Stimulated activated naive CD4-positive, alpha-beta T cell treated with Interleukin-2 at 50 U/mL for 16 hours (primary cell): ENCODE data around the gene SEC24C.
A peak's percentile ranks its signal among the peaks of the same experiment; 100 is the strongest.
"Not testable (repeated sequence)": the region's sequence is repeated elsewhere in the genome, so short reads cannot be mapped to it uniquely, and the experiment has no call there.

Experiments used
- DNase-seq: peaks from one replicate; lab custom pipeline; 2025; lab: John Stamatoyannopoulos, UW

SEC24C gene

DNA sequence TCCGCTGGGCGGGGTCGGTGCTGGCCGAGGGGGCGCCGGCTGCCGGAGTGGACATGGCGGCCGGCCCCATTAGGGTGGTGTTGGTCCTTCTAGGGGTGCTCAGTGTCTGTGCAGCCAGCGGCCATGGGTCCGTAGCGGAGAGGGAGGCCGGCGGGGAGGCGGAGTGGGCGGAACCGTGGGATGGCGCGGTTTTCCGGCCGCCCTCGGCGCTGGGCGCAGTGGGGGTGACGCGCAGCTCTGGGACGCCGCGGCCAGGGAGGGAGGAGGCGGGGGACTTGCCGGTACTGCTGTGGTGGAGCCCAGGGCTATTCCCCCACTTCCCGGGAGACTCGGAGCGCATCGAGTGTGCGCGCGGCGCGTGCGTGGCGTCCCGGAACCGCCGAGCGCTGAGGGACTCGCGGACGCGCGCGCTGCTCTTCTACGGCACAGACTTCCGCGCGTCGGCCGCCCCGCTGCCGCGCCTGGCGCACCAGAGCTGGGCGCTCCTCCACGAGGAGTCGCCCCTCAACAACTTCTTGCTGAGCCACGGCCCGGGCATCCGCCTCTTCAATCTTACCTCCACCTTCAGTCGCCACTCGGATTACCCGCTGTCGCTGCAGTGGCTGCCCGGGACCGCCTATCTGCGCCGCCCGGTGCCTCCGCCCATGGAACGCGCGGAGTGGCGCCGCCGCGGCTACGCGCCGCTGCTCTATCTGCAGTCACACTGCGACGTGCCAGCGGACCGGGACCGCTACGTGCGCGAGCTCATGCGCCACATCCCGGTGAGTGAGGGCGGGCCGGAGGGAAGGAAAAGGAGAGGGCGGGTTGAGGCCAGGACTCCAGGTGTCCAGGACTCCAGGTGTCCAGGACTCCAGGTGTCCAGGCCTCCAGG is 28.3 kb downstream of the SEC24C start:
- peak; percentile 80 for DNase-seq

DNA sequence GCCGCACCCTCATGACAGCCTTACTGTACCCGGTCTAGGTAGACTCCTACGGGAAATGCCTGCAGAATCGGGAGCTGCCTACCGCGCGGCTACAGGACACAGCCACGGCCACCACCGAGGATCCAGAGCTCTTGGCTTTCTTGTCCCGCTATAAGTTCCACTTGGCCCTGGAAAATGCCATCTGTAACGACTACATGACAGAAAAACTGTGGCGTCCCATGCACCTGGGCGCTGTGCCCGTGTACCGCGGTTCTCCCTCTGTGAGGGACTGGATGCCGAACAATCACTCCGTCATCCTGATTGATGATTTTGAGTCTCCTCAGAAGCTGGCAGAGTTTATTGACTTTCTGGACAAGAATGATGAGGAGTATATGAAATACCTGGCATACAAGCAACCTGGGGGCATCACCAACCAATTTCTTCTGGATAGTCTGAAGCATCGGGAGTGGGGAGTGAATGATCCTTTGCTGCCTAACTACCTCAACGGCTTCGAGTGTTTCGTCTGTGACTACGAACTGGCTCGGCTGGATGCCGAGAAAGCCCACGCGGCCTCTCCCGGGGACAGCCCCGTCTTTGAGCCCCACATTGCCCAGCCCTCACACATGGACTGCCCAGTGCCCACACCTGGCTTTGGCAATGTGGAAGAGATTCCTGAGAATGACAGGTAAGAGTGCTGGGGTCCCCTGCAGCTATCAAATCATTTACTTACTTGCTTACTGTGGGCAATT is 29.1 kb downstream of the SEC24C start:
- no peak for DNase-seq

DNA sequence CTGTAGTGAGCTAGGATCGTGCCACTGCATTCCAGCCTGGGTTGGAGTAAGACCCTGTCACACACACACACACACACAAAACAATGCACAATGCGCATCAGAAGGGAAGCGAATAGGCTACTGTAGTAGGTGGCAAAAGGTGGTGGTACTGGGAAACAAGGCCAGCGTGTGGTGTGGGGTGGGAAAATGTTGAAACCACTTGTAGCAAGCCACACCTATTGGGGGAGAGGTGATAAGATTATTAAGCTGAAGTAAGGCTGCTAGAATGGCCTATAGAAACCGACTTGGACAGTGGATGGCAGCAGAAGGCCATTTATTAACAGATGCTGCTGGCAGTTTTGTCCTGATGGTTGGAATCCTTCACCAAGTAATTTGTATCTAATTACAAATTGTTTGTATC is 30.5 kb downstream of the SEC24C start:
- no peak for DNase-seq

DNA sequence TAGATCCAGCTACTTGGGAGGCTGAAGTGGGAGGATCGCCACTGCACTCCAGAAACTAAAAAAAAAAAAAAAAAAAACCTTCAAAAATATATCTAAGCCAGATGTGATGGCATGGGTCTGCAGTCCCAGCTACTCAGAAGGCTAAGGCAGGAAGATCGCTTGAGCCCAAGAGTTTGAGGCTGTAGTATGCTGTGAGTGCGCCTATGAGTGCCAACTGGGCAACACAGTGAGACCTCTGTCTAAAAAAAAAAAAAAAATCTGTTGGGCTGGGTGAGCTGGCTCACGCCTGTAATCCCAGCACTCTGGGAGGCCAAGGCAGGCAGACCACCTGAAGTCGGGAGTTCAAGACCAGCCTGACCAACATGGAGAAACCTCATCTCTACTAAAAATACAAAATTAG is 34.8 kb downstream of the SEC24C start:
- DNase-seq: no peak

DNA sequence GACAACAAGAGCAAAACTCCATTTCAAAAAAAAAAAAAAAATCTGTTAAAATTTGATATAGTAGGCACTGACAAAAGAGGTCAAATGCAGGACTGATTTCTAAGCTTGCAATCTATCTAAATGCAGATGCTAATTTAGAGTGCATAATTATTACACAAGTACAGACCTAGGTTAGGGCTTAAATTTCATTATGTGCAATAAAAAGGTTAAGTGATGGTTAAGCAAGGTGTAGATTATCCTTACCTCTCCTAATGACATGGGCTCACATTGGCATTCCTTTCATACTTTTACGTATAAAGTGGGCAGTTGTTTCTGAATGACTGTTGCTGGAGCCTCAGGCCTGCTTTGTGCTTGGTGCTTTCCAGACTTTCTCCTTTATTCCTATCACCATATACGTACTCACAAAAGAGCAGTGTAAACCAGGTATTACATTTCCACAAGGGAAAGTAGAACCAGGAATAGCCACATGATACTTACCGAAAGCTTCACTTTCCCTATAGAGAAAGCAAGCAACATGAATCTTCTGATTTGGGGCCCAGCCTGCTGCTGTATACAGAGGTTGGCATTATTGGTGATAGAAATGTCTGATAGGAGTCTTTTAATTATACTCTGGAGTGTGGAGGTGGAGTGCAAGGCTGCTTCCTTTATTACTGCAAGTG is 35.5 kb downstream of the SEC24C start:
- no peak for DNase-seq

GRCh38 chr10:73780301-73780700 is 36.1 kb downstream of the SEC24C start:
- DNase-seq: no peak

- no peak for DNase-seq
These were observed 36.8 kb downstream of the SEC24C start for GRCh38 chr10:73780966-73781365.

- DNase-seq: no peak
These were observed 37.3 kb downstream of the SEC24C start for GRCh38 chr10:73781548-73781878.

- DNase-seq: peak; percentile 92
These were observed 37.9 kb downstream of the SEC24C start, which contains the start of gene CHCHD1 for GRCh38 chr10:73781879-73782748. Gene CHCHD1 (plus strand): TSS chr10:73782048. CDS start chr10:73782076, 28 bp downstream.

DNA sequence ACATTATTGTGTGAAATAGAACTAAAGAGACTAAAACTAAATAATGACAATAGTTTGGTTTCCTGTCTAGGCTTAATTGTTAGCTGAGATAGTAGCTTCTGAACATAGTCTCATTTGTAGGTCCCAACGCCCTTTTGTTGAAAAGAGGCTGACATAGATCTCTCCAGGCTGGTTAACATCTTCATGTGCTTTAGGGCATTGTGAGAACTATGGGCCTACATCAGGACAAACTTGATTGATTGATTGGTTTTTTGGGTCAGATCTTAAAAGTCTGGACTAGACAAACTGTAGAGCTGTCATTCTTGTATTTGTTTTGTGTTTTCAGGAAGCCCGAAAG is 38.5 kb downstream of the SEC24C start:
- DNase-seq: no peak

- peak; percentile 86 for DNase-seq
These were observed 41.1 kb downstream of the SEC24C start, which contains the start of gene ZSWIM8 for GRCh38 chr10:73785211-73785720. Gene ZSWIM8 (plus strand): TSS chr10:73785606. CDS start chr10:73785879, 273 bp downstream.

GRCh38 chr10:73785721-73786511 is 41.7 kb downstream of the SEC24C start:
- DNase-seq: peak; percentile 46

- DNase-seq: no peak
These were observed 42.3 kb downstream of the SEC24C start for GRCh38 chr10:73786512-73786885.

GRCh38 chr10:73787031-73787800 is 43.0 kb downstream of the SEC24C start:
- not testable (repeated sequence) for DNase-seq

DNA sequence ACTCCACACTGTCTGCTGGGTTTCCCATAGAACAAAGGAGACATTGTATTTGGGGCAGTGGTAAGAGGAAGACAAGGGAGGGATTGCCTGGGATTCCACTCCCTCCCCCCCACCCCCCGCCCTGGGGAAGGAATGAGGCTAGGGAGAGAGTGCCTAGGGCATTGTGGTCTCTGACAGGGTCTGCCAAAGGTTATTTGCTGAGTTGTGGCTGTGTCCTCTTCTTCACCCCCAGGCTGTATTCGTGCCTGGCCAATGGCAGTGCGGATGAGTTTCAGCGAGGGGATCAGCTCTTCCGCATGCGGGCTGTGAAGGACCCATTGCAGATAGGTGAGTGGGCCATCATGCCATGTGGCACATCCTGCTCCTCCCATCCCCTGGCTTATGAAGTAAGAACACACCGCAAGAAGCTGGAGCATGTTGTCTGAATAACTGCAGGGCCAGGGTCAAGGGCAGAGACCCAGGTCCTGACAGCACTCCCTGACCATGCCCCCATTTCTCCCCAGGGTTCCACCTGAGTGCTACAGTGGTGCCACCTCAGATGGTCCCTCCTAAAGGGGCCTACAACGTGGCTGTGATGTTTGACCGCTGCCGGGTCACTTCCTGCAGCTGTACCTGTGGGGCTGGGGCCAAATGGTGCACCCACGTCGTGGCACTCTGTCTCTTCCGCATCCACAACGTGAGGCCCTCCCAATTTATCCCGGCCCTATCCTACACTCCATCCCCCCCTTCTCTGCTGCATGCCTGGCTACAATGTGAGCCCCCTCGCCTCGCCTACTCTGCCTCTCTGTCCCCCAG is 44.9 kb downstream of the SEC24C start:
- no peak for DNase-seq

GRCh38 chr10:73789659-73790055 is 45.5 kb downstream of the SEC24C start:
- no peak for DNase-seq

GRCh38 chr10:73790886-73791625 is 46.9 kb downstream of the SEC24C start:
- no peak for DNase-seq

DNA sequence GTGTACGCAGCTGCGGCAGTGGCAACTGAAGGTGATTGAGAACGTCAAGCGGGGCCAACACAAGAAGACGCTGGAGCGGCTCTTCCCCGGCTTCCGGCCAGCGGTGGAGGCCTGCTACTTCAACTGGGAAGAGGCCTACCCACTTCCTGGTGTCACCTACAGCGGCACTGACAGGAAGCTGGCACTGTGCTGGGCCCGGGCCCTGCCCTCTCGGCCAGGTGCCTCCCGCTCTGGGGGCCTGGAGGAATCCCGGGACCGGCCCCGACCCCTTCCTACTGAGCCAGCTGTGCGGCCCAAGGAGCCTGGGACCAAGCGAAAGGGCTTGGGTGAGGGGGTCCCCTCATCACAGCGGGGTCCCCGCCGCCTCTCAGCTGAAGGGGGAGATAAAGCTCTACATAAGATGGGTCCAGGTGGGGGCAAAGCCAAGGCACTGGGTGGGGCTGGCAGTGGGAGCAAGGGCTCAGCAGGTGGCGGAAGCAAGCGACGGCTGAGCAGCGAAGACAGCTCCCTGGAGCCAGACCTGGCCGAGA is 47.8 kb downstream of the SEC24C start:
- no peak for DNase-seq
